Activated CD8-positive, alpha-beta T cell treated with anti-CD3 and anti-CD28 coated beads for 36 hours (primary cell): Measurements from ENCODE around the gene PIK3CB. TPM values are rescaled to one million over a fixed set of nuclear protein-coding genes. Genes with fewer than 3 reads are reported as not detected.

Experiments used
- ATAC-seq: fragments of 200-7000 bp; cut with Tn5 transposase; one replicate; pipeline ENCODE4 v1.10.0; 2021; ENCODE audit warnings: mild to moderate bottlenecking, moderate library complexity
- CTCF ChIA-PET: fragments of 350-600 bp; sonication (Branson Sonifier 250); formaldehyde crosslinking; loops from one replicate; lab custom pipeline; 2021; ENCODE audit warnings: antibody characterized with exemption; lab: Charles Lee
- POLR2A ChIA-PET: fragments of 350-600 bp; sonication (Branson Sonifier 250); formaldehyde crosslinking; loops from one replicate; lab custom pipeline; 2021; ENCODE audit warnings: antibody characterized with exemption; lab: Charles Lee
- DNase-seq: peaks from one replicate; pipeline ENCODE4 v3.0.0-alpha.2; 2020
- H3K27ac Mint-ChIP-seq: one replicate; pipeline ENCODE4 v1.8.0; 2021; ENCODE audit warnings: mild to moderate bottlenecking, mixed read lengths
- H3K27me3 Mint-ChIP-seq: one replicate; pipeline ENCODE4 v1.8.0; 2021; ENCODE audit warnings: mixed read lengths
- H3K36me3 Mint-ChIP-seq: one replicate; pipeline ENCODE4 v1.8.0; 2021; ENCODE audit warnings: low read depth, mixed read lengths
- H3K4me1 Mint-ChIP-seq: one replicate; pipeline ENCODE4 v1.8.0; 2021; ENCODE audit warnings: low read depth, mixed read lengths
- H3K4me3 Mint-ChIP-seq: one replicate; pipeline ENCODE4 v1.8.0; 2021; ENCODE audit warnings: mild to moderate bottlenecking, moderate library complexity, mixed read lengths
- H3K9me3 Mint-ChIP-seq: one replicate; pipeline ENCODE4 v1.8.0; 2021; ENCODE audit warnings: mixed read lengths
- CTCF ChIP-seq: fragments of 200-600 bp; IDR thresholded peaks from one replicate; pipeline ENCODE4 v1.8.0; 2022; ENCODE audit warnings: antibody characterized with exemption, mild to moderate bottlenecking
- intact Hi-C: fragments of 100-400 bp; cut with micrococcal nuclease; formaldehyde crosslinking; loops from one replicate; pipeline ENCODE4 v1.10.0; 2022
- total RNA-seq, 2 experiments: library from RNA; stranded (reverse); gene quantifications; one replicate each; pipeline ENCODE4 v1.2.3, GENCODE V29; 2021

PIK3CB gene
- total RNA-seq, 2 experiments from 2014 or later, result 12.4 to 13.4 TPM

- DNase-seq, result no peak
- Mint-ChIP-seq H3K4me3 (no peak overlapping the region), H3K4me1 (no peaks in the 10 kb centered on the region), H3K9me3 (peaks cover 47% of the 10 kb centered on the region), H3K36me3 (peaks cover 3% of the 10 kb centered on the region), H3K27ac (no peak overlapping the region), H3K27me3 (no peaks in the 10 kb centered on the region)
- POLR2A ChIA-PET, result interaction anchor here (1.2 kb wide), 1 partner anchor 10 kb away, joined by 3 read pairs; no protein-coding TSS in a partner anchor
- no peak for TF ChIP-seq CTCF
- intact Hi-C loops, result no loop called here
- CTCF ChIA-PET, result interaction anchor here (0.7 to 1.2 kb wide), 2 partner anchors 24 to 273 kb away, joined by 3 to 6 read pairs; no protein-coding TSS in a partner anchor
- no peak for ATAC-seq
Observed at GRCh38 chr3:138642226-138642926, 192.4 kb downstream of the PIK3CB start.

GRCh38 chr3:138640537-138640936 lies 194.2 kb downstream of the PIK3CB start:
- H3K4me3 Mint-ChIP-seq, result no peak overlapping the region
- no peaks in the 10 kb centered on the region for H3K4me1 Mint-ChIP-seq
- no peak overlapping the region for H3K27ac Mint-ChIP-seq
- intact Hi-C loops, result no loop called here
- H3K36me3 Mint-ChIP-seq, result no peaks in the 10 kb centered on the region
- ATAC-seq, result no peak
- POLR2A ChIA-PET, result no interaction called here
- H3K27me3 Mint-ChIP-seq, result no peaks in the 10 kb centered on the region
- DNase-seq, result no peak
- CTCF ChIA-PET, result no interaction called here
- TF ChIP-seq CTCF, result no peak
- peaks cover 34% of the 10 kb centered on the region for H3K9me3 Mint-ChIP-seq

- CTCF ChIA-PET, result no interaction called here
- H3K27me3 Mint-ChIP-seq, result no peaks in the 10 kb centered on the region
- H3K27ac Mint-ChIP-seq, result no peak overlapping the region
- POLR2A ChIA-PET, result no interaction called here
- DNase-seq, result no peak
- no peak for TF ChIP-seq CTCF
- intact Hi-C loops, result no loop called here
- H3K9me3 Mint-ChIP-seq, result peaks cover 23% of the 10 kb centered on the region
- peaks cover 2% of the 10 kb centered on the region for H3K36me3 Mint-ChIP-seq
- H3K4me3 Mint-ChIP-seq, result no peak overlapping the region
- no peaks in the 10 kb centered on the region for H3K4me1 Mint-ChIP-seq
- ATAC-seq, result no peak
Observed at GRCh38 chr3:138638641-138639040, 196.1 kb downstream of the PIK3CB start.

- Mint-ChIP-seq H3K27ac (no peak overlapping the region), H3K36me3 (peaks cover 2% of the 10 kb centered on the region), H3K27me3 (no peaks in the 10 kb centered on the region), H3K4me3 (no peak overlapping the region), H3K4me1 (no peaks in the 10 kb centered on the region), H3K9me3 (no peaks in the 10 kb centered on the region)
- intact Hi-C loops, result no loop called here
- POLR2A ChIA-PET, result no interaction called here
- DNase-seq (no peak), ATAC-seq (no peak)
- TF ChIP-seq CTCF, result no peak
- CTCF ChIA-PET, result interaction anchor here (2.3 kb wide), 1 partner anchor 293 kb away, joined by 5 read pairs; no protein-coding TSS in a partner anchor
Observed at GRCh38 chr3:138629526-138629925, 205.2 kb downstream of the PIK3CB start.

- no peak for TF ChIP-seq CTCF
- Mint-ChIP-seq H3K27ac (no peak overlapping the region), H3K27me3 (no peaks in the 10 kb centered on the region), H3K36me3 (no peaks in the 10 kb centered on the region), H3K4me1 (no peaks in the 10 kb centered on the region), H3K4me3 (no peak overlapping the region), H3K9me3 (no peaks in the 10 kb centered on the region)
- intact Hi-C loops, result no loop called here
- ChIA-PET CTCF (interaction anchor here (1.0 to 1.4 kb wide), 3 partner anchors 29 to 297 kb away, joined by 3 read pairs; no protein-coding TSS in a partner anchor), POLR2A (no interaction called here)
- DNase-seq (no peak), ATAC-seq (no peak)
Observed at GRCh38 chr3:138625707-138626365, 208.9 kb downstream of the PIK3CB start.
